GM21360 (cell line): Measurements from ENCODE around the gene ACR.
"Not testable (repeated sequence)": the region's sequence is repeated elsewhere in the genome, so short reads cannot be mapped to it uniquely, and the experiment has no call there.

ENCODE experiments used
- ATAC-seq: cut with Tn5 transposase; IDR thresholded peaks from one replicate; pipeline ENCODE4 v1.9.1; 2021; ENCODE audit warnings: mild to moderate bottlenecking, moderate library complexity; ENCODE audit not compliant: unreplicated experiment

The ACR gene

DNA sequence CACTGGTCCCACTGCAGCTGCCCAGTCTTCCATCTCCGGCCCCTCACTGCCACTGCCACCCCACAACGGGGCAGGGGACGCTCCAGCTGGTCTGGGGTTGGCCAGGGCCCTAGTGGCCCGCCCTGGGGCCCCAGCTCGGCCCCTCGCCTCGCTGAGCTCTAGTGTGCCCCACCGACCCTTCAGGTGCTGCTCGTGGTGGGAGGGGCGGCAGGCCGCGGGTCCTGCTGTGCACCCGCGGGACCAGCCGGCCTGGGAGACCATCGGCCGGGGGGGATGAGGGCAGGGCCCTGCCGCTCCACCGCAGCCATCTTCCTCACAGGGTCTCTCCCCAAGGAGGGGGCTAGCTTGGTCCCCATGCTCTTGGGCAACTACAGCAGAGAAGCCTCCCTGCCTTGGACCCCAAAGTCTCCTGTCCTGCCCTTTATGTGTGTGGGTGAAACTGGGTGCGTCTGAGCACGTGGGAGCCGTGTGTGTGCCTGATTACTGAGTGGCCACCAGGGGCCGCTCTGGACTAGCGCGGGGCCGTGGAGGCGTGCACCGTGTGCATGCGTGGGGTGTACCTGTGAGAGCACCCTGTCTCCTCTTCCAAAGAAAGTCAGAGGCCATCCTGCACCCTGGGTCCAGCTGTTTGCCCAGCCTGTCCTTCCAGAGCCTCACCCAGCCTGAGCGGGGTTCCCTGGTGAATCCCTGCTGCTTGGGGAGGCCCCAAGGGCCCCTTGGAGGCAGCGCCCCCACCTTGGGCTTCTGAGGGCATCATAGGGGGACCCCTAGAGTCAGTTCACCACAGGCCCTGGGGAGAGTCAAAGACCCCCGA is 6.0 kb upstream of the ACR start:
- no peak for ATAC-seq

- no peak for ATAC-seq
Observed at GRCh38 chr22:50732681-50733080, 5.3 kb upstream of the ACR start.

DNA sequence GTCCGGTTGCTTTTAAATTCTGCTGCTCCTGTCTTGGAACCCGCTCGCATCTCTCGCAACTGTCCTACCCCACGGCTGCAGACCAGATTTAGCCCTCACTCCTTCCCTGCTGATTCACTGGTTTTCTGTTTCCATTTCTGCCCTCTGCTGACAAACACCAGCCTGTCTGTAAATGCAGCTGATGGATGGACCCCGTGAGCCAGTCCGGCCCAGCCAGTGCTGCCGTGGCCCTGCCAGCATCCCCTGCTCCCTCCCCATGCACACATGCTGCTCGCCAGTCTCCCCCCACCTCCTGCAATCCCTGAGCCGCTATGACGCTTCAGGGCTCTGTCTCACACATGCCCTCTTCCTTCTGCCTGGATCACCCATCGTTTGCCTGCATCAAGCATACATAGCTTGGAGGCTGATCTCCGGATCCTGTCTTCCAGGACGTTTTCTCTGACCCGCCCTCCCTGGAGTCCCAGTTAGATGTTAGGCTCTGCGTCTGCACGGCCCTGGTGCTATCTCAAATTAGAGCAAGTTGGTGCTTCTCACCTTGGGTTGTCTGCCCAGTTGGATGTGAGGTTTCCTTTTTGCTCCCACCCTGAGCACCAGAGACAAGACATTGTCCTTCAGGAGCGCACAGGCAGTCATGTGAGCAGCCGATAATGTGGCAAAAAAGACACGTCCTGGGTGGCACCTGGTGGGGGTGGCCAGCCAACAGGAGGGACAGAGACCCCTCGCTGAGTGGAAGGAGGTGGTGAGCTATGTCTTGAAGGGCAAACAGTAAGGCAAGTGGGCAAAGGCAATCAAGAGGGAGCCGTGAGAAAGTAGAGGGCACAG is 4.3 kb upstream of the ACR start:
- no peak for ATAC-seq

- ATAC-seq, result no peak
Observed at GRCh38 chr22:50734343-50734771, 3.6 kb upstream of the ACR start.

- no peak for ATAC-seq
Observed at GRCh38 chr22:50734986-50735738, 2.8 kb upstream of the ACR start.

- ATAC-seq, result no peak
Observed at GRCh38 chr22:50735739-50736030, 2.3 kb upstream of the ACR start.

GRCh38 chr22:50738649-50739227 is 734 bp downstream of the ACR start:
- no peak for ATAC-seq

- no peak for ATAC-seq
Observed at GRCh38 chr22:50739279-50739691, 1.3 kb downstream of the ACR start.

DNA sequence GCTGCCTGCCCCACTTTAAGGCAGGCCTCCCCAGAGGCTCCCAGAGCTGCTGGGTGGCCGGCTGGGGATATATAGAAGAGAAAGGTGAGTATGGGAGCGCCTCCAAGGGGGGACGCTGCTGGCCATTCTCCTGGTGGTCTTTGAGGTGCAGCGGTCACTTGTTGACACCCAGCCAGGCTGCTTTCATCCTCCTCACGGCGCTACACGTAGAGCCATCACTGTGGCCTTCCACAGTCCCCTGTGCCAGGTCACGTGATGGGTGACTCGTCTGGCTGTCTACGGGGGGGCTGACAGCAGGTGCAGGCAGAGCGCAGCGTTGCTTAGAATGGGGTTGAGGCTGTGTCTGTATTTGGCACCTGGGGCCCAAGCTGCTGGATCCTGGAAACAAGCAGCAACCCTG is 1.9 kb downstream of the ACR start:
- no peak for ATAC-seq

DNA sequence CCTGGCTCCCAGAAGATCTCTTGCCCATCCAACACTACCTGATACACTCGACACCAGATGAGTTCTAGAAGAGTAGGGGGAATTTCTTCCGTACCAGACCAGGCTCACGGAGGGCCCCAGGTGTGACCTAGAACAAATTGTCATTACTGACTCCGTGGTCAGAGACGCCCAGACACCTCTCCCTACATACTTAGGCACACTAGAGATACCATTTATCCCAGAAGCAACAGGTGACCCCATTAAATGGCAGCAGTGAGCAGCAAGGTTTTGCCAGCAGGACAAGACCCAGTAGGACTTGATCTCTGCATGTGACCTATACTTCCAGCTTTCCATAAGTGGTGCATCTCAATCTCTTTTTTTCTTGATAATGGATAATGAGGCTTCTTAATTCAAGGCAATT is 2.7 kb downstream of the ACR start:
- ATAC-seq, result not testable (repeated sequence)

GRCh38 chr22:50744424-50744823 is 6.4 kb downstream of the ACR start:
- not testable (repeated sequence) for ATAC-seq

GRCh38 chr22:50747521-50747920 is 9.5 kb downstream of the ACR start:
- ATAC-seq, result not testable (repeated sequence)

- ATAC-seq, result not testable (repeated sequence)
Observed at GRCh38 chr22:50748630-50749029, 10.6 kb downstream of the ACR start.

- ATAC-seq, result not testable (repeated sequence)
Observed at GRCh38 chr22:50749302-50750074, 11.5 kb downstream of the ACR start.

DNA sequence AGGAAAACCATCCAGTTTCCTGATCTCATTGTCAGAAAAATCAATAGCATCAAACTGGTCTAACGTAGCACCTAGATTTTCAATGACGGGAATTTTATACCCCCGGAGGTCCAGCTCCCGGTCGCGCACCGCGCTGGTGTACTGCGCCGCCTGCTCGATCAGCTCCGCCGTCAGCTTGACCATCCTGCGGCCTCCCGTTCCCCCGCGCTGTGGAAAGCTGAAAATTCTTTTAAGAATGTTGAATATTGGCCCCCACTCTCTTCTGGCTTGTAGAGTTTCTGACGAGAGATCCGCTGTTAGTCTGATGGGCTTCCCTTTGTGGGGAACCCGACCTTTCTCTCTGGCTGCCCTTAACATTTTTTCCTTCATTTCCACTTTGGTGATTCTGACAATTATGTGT is 17.2 kb downstream of the ACR start:
- ATAC-seq, result not testable (repeated sequence)

DNA sequence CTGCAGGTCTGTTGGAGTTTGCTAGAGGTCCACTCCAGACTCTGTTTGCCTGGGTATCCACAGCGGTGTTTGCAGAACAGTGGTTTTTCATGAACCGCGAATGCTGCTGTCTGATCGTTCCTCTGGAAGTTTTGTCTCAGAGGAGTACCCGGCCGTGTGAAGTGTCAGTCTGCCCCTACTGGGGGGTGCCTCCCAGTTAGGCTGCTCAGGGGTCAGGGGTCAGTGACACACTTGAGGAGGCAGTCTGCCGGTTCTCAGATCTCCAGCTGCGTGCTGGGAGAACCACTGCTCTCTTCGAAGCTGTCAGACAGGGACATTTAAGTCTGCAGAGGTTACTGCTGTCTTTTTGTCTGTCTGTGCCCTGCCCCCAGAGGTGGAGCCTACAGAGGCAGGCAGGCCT is 18.4 kb downstream of the ACR start:
- not testable (repeated sequence) for ATAC-seq

- ATAC-seq, result not testable (repeated sequence)
Observed at GRCh38 chr22:50756949-50757491, 19.0 kb downstream of the ACR start.

DNA sequence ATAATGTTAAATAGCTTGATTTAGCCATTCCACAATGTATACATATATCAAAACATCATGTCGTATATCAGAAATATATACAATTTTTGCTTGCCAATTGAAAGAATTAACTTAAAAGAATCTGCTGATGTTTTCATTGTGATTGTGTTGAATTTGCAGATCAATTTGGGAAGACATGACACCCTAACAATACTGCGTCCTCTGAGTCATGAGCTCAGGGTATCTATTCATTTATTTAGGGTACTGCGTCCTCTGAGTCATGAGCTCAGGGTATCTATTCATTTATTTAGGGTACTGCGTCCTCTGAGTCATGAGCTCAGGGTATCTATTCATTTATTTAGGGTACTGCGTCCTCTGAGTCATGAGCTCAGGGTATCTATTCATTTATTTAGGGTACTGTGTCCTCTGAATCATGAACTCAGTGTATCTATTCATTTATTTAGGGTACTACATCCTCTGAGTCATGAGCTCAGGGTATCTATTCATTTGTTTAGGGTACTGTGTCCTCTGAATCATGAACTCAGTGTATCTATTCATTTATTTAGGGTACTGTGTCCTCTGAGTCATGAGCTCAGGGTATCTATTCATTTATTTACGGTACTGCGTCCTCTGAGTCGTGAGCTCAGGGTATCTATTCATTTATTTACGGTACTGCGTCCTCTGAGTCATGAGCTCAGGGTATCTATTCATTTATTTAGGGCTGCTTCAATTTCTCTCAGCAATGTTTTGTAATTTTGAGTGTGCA is 21.8 kb downstream of the ACR start:
- not testable (repeated sequence) for ATAC-seq

GRCh38 chr22:50761829-50762228 is 23.8 kb downstream of the ACR start:
- ATAC-seq, result not testable (repeated sequence)
